Left kidney (tissue), 2 donors: Measurements from ENCODE around the gene AREG. TPM values are rescaled to one million over a fixed set of nuclear protein-coding genes. Genes with fewer than 3 reads are reported as not detected.

Experiments used
- DNase-seq: peaks from one replicate; pipeline ENCODE4 v3.0.0-alpha.2; 2013
- polyA plus RNA-seq: library from polyadenylated mRNA; unstranded; fragments of 120-200 nt; gene quantifications from one replicate; pipeline ENCODE4 v1.2.1, GENCODE V29; 2013; ENCODE audit not compliant: insufficient read length

The AREG gene
- polyA plus RNA-seq, 1 donor, result 0.25 TPM

GRCh38 chr4:74456849-74457395, 12.0 kb downstream of the AREG start:
- DNase-seq, result no peak

GRCh38 chr4:74460833-74461232, 15.9 kb downstream of the AREG start:
- no peak for DNase-seq

- no peak for DNase-seq
Observed at GRCh38 chr4:74463123-74463522, 18.2 kb downstream of the AREG start.

- DNase-seq, result no peak
Observed at GRCh38 chr4:74464291-74464690, 19.4 kb downstream of the AREG start.

GRCh38 chr4:74466242-74466641, 21.3 kb downstream of the AREG start:
- DNase-seq, result no peak

- no peak for DNase-seq
Observed at GRCh38 chr4:74471264-74471663, 26.3 kb downstream of the AREG start.

GRCh38 chr4:74473155-74473811, 28.3 kb downstream of the AREG start:
- DNase-seq, result no peak

GRCh38 chr4:74474345-74475090, 29.6 kb downstream of the AREG start:
- DNase-seq, result no peak

GRCh38 chr4:74475091-74475800, 30.3 kb downstream of the AREG start:
- DNase-seq, result peak; percentile 75

- no peak for DNase-seq
Observed at GRCh38 chr4:74475946-74476345, 31.0 kb downstream of the AREG start.

- DNase-seq, result no peak
Observed at GRCh38 chr4:74479009-74479408, 34.1 kb downstream of the AREG start.

- no peak for DNase-seq
Observed at GRCh38 chr4:74480267-74480666, 35.3 kb downstream of the AREG start.

GRCh38 chr4:74481891-74482609, 37.1 kb downstream of the AREG start:
- no peak for DNase-seq

- no peak for DNase-seq
Observed at GRCh38 chr4:74483226-74483911, 38.4 kb downstream of the AREG start.

GRCh38 chr4:74486905-74487304, 42.0 kb downstream of the AREG start:
- no peak for DNase-seq

- no peak for DNase-seq
Observed at GRCh38 chr4:74487771-74488170, 42.8 kb downstream of the AREG start.

- no peak for DNase-seq
Observed at GRCh38 chr4:74490736-74491135, 45.8 kb downstream of the AREG start.

- no peak for DNase-seq
Observed at GRCh38 chr4:74499986-74500781, 55.2 kb downstream of the AREG start.

- DNase-seq, result no peak
Observed at GRCh38 chr4:74501579-74501978, 56.6 kb downstream of the AREG start.

GRCh38 chr4:74503580-74503979, 58.6 kb downstream of the AREG start:
- no peak for DNase-seq

- DNase-seq, result peak; percentile 11
Observed at GRCh38 chr4:74504212-74504611, 59.3 kb downstream of the AREG start.
